ENCODE measurements around the gene DOK5. TPM values are rescaled to one million over a fixed set of nuclear protein-coding genes. Genes with fewer than 3 reads are reported as not detected.

DOK5 gene
- total and polyA plus RNA-seq, 10 of the 15 experiments (the other 5 are each of a cell fraction or from before 2014, with no cell fraction given), result 0.03 TPM; not detected in 9

GRCh38 chr20:54467622-54468021 lies 7.8 kb upstream of the DOK5 start (continued):
- TF ChIP-seq REST (IDR thresholded peaks at IDR 0.05; ENCODE audit: low read depth, low read length), result no peak

- Histone ChIP-seq H3K79me2 (ENCODE audit: control insufficient read depth, insufficient read depth, low read length) (no peaks in the 10 kb centered on the region), H3K9ac (ENCODE audit: control insufficient read depth, insufficient read depth, low read length) (no peak overlapping the region), H3K4me2 (ENCODE audit: control insufficient read depth, insufficient read depth) (no peak overlapping the region), H3K4me1 (ENCODE audit: control insufficient read depth, insufficient read depth, low read length) (no peaks in the 10 kb centered on the region), H3K36me3 (ENCODE audit: control insufficient read depth in 2 of 2, insufficient read depth in 2 of 2, low read length in 1 of 2) (no peaks in the 10 kb centered on the region), H2AFZ (ENCODE audit: control insufficient read depth, low read depth, low read length) (no peak overlapping the region), H3K9me3 (replicated peaks; ENCODE audit: control insufficient read depth, insufficient read depth, low read length) (no peaks in the 10 kb centered on the region), H4K20me1 (ENCODE audit: control insufficient read depth, insufficient read depth) (no peaks in the 10 kb centered on the region), H3K4me3 (no peak overlapping the region), H3K27ac (ENCODE audit: control insufficient read depth, insufficient read depth) (no peak overlapping the region), H3K27me3 (replicated peaks in 1 of 2; ENCODE audit: control insufficient read depth in 2 of 2, insufficient read depth in 2 of 2, low read length in 1 of 2) (no peaks in the 10 kb centered on the region)
- no peak for ATAC-seq
- DNase-seq (ENCODE audit: low read depth, low spot score), result no peak
- RAD21 ChIA-PET (ENCODE audit: unreplicated experiment), result no interaction called here
- intact Hi-C loops (cut with micrococcal nuclease; ENCODE audit: unreplicated experiment) (no loop called here), in situ Hi-C loops (cut with MboI) (no loop called here)
- SMC1A ChIA-PET (ENCODE audit: uncharacterized antibody, unreplicated experiment), result no interaction called here
- no peak for FAIRE-seq
- BruUV-seq (replicated peaks), result no TSS peak
- POLR2A ChIA-PET, result no interaction called here
- CTCF ChIA-PET, result no interaction called here
- 17% methylated on average over 3 of the region's 3 CpGs for WGBS (ENCODE audit: insufficient coverage, insufficient replicate concordance, low lambda C conversion rate, missing lambda C conversion rate)
- no peak for TF ChIP-seq ZNF592 (IDR thresholded peaks at IDR 0.05)
- TF ChIP-seq E4F1 (IDR thresholded peaks at IDR 0.05; ENCODE audit: borderline replicate concordance, partially characterized antibody), result no peak
- TF ChIP-seq MXI1 (IDR thresholded peaks at IDR 0.05; ENCODE audit: low read depth, low read length), result no peak
- TF ChIP-seq ESRRA (IDR thresholded peaks at IDR 0.05; ENCODE audit: low read length), result no peak
- no peak for TF ChIP-seq BCLAF1 (IDR thresholded peaks at IDR 0.05)
- no peak for TF ChIP-seq NR2F1 (conservative IDR thresholded peaks at IDR 0.05)
- no peak for TF ChIP-seq YBX1 (IDR thresholded peaks at IDR 0.05)
- no peak for TF ChIP-seq RUNX3 (IDR thresholded peaks at IDR 0.05; ENCODE audit: low read length)
- TF ChIP-seq DPF2 (IDR thresholded peaks at IDR 0.05), result no peak
These were observed 7.3 kb upstream of the DOK5 start for GRCh38 chr20:54468082-54468481.
